Activated CD8-positive, alpha-beta memory T cell treated with anti-CD3 and anti-CD28 coated beads for 24 hours (primary cell): ENCODE measurements around the gene MYOM1.
"Not testable (repeated sequence)": the region's sequence is repeated elsewhere in the genome, so short reads cannot be mapped to it uniquely, and the experiment has no call there.

ENCODE experiments used
- DNase-seq: peaks from one replicate; pipeline ENCODE4 v3.0.0-alpha.2; 2020

MYOM1 gene

DNA sequence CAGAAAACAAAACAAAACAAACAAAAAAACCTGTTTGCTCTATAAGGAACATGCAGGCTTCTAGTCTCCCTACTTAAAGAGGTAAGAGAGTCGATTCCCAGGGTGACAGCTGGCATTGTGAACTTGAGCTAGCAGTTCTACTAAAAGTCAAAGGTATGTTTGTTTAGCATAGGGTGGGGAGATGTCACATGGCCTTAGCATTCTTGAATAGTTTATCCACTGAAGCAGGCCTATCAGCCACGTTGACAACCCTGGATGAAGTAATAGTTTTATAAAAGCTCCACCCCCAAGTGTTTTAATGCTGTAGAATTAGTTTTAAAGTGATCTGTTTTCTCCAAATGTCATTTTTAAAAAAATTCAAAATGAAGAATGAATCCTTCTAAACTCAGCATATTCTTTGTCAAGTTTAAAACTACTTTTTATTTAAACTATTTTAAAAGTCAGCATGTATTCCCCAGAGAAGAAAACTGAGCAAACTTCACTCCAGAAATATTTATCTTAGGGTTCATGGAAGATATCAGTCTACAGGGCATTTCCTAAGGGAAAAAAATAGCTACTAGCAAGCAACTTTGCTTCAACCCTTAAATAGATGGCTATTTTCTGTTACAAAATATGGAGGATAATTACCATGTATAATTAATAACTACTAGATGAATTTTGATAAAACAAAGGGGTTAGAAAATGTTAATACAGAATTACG is 1.7 kb downstream of the MYOM1 start:
- DNase-seq: no peak

DNA sequence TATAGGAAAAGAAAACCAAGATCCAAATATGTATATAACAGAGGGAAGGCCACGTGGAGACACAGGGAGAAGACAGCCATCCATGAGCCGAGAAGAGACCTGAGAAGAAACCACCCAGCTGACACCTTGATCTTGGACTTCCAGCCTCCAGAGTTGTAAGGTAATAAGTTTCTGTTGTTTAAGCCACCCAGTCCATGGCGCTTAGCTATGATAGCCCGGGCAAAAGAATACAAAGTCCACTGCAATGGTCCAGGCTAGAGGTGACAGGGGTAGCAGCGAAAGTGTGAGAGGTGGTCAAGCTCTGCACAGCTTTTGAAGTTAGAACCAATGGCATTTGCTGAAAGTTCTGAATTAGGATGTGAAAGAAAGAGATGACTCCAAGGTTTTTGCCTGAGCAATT is 2.8 kb downstream of the MYOM1 start:
- DNase-seq: no peak

GRCh38 chr18:3214855-3215637 is 4.7 kb downstream of the MYOM1 start:
- no peak for DNase-seq

DNA sequence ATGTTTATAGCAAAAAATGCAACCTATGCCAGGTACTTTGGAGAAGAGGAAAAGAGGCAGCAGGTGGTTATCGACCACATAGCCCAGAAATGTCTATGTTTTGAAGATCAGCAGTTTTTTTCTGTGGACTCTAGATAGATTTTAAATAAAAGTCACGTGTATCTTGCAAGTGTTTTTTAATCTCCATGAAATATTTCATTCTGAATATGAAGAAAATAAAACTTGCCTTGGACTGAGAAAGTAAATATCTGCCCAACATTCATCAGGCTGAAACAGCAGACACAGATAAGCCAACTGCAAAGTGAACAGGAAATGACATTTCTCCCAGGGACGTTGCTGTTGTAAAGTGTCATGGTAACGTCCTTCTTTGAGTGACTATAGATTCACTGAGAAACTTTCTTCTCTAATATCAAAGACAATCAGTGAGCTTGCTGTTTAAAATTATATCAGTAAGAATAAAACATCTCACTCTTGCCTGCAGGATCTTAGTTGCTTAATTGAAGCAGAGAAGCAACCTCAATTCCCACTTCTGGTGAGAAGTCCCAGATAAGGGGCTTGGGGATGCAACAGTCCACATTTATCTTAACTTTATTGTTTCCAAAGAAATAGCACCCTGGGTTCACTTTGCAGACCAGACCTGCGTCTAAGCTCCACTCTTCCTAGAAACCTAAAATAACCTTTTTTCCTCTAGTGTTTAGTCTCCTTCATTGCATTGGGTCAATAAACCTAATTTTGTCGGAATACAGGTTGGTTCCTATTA is 6.3 kb downstream of the MYOM1 start:
- no peak for DNase-seq

DNA sequence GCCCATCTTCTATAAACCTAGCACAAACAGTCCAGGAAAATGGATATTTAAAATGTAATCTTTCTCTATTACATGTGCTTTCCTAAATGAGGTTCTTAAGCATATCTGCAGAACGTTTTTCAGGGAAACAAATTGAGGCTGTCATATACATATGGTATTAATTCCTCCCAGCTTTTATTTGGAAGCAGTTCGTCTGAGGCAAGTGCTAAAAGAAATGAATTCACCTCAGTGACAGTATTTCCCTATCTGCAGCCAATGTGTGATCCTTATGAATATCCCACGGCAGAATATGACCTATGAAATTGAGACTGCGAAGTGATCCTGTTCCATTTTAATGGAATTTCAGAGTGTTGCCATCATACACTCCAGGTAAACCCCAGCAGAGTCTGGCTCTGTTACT is 7.1 kb downstream of the MYOM1 start:
- DNase-seq: no peak

- no peak for DNase-seq
These were observed 8.4 kb downstream of the MYOM1 start for GRCh38 chr18:3211236-3211992.

- no peak for DNase-seq
These were observed 9.8 kb downstream of the MYOM1 start for GRCh38 chr18:3209859-3210569.

DNA sequence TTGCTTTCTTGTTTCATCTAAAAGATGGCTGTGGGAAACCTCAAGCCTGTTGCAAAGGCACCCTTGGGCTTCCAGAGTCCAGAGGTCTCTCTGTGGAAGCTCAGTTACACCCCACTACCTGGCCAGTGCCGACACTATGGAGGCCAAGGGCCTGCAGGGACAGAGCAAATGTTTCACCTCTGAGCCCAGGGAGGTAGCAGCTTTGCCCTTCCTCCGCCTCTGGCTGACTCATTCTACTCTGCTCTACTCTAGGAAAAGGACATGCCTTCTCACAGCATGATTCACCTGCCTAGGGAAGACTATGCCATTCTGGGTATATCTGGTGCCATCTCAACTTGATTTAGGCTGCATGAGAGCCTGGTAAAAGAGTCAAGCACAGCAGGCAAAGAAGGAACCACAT is 12.2 kb downstream of the MYOM1 start:
- no peak for DNase-seq

- no peak for DNase-seq
These were observed 14.5 kb downstream of the MYOM1 start for GRCh38 chr18:3205239-3205638.

- DNase-seq: no peak
These were observed 19.7 kb downstream of the MYOM1 start for GRCh38 chr18:3199942-3200645.

- DNase-seq: not testable (repeated sequence)
These were observed 21.4 kb downstream of the MYOM1 start for GRCh38 chr18:3198260-3198860.

DNA sequence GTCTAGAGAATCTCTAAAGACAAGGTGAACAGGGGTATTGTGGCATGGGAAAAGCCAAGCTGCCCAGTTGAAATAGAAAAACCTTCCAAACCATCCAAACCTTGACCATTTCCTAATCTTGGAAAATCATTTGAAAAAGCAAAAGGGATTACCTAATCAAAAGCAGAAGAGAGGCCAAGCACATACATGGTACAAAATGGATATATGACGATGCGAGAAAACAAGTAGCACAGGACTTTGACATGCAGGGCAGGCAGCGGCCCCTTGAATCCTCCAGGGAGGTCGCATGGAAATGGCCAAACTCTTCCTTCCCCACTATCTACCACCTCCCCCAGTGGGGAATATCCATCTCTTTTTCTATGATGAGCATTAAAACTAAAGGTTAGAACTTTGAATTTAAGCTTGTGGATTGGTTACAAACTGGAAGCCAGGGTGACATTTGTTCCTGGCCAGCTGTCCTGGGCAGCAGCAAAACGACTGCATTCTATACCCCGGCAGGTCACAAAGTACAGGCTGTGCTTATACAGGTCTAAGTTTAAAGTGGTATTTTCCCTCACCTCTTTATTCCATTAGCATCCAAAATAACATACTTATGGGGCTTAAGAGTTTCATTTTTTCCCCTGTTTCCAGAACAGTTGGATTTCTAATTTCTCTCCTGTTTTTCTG is 24.7 kb downstream of the MYOM1 start:
- DNase-seq: no peak

GRCh38 chr18:3193331-3193730 is 26.4 kb downstream of the MYOM1 start:
- DNase-seq: no peak

GRCh38 chr18:3192752-3193151 is 27.0 kb downstream of the MYOM1 start:
- DNase-seq: no peak

DNA sequence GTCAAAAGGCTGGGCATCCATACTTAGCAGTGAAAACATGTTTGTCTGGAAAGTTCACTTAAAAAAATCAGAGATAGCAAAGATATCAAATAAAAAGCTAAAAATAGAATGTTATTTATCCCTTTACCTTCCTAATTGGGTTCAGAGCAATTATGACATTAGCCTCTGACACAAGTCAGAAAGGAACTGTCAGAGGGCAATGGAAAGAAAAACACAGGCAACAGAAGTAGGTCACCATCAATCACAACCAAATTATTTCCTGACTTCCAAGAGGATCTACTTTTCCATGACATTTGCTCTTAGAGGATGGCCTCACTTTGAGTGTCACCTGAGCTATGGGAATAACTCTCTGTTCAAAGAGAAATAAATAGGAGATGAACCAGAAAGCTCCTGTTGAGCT is 27.5 kb downstream of the MYOM1 start:
- DNase-seq: no peak

- DNase-seq: no peak
These were observed 29.2 kb downstream of the MYOM1 start for GRCh38 chr18:3190610-3191009.

DNA sequence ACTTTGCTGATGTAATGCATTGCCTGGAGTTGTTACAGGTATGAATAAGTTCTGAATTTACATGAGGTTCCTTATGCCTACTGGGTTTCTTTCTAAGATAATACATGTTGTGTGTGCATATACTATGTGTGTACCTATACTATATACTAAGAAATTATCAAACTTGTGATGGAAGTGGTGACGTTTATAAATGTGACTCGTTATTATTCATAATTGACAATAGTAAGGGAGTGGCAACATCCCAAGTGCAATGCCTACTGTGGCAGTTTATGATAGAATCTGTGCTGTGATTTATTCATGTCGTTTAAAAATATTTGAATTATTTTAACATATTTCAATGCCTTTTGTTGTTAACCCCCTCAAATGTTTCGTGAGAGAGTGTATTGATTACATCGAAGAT is 29.9 kb downstream of the MYOM1 start:
- DNase-seq: no peak

GRCh38 chr18:3186678-3187658 is 32.8 kb downstream of the MYOM1 start:
- DNase-seq: no peak

- DNase-seq: no peak
These were observed 35.3 kb downstream of the MYOM1 start for GRCh38 chr18:3184275-3184963.
